GM19043 (cell line): ENCODE measurements around the gene CDK11A.
"Not testable (repeated sequence)": the region's sequence is repeated elsewhere in the genome, so short reads cannot be mapped to it uniquely, and the experiment has no call there.

Source experiments
- ATAC-seq: cut with Tn5 transposase; IDR thresholded peaks from one replicate; pipeline ENCODE4 v1.9.1; 2021; ENCODE audit warnings: low read depth; ENCODE audit not compliant: unreplicated experiment

The CDK11A gene

DNA sequence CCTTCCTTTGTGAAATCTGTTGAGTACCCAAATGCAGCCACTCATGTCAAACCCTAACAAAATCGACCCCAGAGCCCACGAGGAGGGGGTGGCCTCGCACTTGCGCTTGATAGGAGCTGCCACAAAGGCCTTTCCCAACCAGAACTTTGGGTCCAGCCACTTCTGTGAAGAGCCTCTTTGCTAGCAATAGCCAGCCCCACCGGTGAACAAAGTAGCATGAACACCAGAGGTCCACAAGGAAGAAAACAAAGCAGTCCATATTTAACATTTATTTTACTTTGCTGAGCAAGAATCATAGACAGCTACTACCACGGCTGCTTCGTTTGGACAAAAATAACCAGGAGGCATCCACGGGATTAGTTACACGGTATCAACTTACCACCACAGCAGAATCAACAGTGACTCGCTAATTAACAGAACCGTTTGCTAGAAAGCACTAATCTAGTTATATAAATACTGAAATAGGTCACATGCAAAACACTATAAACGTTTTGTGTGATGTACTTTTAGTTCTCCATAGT is 3.0 kb upstream of the CDK11A start:
- not testable (repeated sequence) for ATAC-seq

DNA sequence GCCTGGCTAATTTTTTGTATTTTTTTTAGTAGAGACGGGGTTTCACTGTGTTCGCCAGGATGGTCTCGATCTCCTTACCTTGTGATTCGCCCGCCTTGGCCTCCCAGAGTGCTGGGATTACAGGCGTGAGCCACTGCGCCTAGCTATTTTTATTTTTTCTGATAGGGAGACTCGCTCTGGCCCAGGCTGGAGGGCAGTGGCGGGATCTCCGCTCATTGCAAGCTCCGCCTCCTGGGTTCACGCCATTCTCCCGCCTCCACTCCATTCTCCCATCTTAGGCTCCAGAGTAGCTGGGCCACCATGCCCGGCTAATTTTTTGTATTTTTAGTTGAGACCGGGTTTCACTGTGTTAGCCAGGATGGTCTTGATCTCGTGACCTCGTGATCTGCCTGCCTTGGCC is 1.9 kb upstream of the CDK11A start:
- ATAC-seq = not testable (repeated sequence)

DNA sequence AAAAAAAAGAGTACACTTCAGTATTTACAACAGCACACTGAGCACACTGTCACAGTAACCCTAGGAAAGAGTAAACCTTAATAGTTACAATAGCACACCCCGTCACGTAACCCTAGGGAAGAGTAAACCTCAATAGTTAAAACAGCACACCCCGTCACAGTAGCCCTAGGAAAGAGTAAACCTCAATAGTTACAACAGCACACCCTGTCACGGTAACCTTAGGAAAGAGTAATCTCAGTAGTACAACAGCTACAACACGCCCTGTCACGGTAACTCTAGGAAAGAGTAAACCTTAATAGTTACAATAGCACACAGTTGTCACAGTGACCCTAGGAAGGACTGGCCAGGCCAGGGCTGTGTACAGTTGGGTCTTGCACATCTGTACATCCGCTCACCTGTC is 3.0 kb downstream of the CDK11A start:
- no peak for ATAC-seq

DNA sequence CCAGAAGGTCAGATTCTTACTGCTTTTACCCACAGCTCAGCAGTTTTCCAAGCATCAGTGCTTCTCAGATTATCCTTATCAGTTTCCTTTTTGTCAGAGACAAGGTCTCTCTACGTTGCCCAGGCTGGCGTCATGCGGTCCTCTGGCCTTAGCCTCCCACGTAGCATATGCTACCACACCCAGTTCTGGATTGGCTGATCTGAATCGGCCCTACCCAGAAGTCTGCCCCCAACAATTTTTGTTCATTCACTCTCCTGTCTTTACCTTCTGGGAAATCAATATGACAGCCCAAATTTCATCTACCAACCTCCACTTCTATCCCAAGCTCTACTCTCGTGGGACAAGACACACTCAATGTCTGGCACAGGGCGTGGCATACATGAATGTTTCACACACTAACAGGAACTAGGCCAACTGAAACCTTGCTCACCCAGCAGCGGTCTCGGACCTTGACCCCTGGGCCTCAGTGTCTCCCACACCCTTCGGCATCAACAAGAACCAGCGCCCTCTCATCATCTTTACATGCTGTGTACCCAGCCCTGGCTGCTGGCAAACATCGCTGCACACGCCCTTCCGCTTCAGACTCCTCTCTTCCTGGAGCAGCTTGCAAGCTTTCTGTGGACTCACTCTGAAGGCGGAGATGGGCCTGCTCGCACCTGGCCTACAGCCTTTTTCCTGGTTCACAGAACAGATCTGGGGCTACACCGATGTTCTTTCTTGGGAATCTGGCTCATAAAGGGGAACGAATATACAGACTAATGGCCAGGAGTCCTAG is 8.9 kb downstream of the CDK11A start:
- ATAC-seq = not testable (repeated sequence)

DNA sequence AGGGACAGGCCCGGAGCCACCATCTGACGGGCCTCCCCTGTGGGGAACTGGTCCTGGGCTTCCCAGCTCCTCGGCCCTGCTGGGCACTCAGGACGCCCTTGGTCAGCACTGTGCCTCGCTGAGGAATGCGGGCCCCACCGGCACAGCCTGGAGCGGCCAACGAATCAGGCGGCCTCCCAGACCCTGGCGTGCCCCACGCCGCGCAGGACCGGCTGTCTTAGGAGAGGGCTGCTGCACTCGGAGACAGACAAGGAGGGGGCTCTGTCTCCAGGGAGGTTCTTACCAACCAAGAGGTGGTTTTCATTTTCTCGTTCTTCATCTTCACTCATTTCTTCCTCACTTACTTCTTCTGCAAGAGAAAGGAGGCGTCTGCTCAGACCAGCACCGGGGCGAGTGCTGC is 16.3 kb downstream of the CDK11A start:
- not testable (repeated sequence) for ATAC-seq

DNA sequence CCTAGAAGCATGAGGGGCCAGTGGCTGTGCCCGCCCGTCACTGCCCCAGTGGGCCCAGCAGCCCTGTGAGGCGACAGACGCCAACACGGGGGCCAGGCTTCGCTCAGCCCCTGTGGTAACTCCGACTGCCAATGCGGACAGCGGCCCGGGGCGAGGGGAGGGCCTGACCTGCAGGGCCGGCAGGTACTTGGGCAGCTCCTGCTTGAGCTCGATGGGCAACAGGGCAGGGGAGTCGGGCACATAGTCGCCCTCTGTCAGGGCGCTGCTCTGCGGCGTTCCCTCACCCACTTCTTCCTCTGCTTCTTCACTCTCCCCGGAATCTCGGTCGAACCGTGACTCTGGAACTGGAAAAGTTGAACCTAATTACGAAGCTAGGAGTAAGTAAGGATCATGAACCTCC is 16.9 kb downstream of the CDK11A start:
- not testable (repeated sequence) for ATAC-seq

DNA sequence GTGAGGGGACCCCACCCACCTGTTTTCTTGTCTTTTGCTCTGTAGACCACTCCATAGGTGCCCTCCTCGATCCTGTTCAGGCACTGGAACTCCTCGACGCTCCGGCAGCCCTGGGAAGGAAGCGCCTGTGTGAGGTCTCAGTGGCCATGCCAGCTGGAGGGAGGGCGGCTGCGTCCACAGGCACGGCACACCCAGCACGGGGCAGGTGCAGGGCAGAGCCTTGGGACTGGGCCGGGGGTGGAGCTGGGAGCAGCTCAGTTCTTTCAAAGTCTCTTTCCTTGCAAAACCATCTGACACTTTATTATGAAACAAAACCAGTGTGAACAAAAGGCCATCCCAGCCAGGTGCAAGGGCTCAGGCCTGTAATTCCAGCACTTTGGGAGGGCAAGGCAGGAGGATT is 18.5 kb downstream of the CDK11A start:
- not testable (repeated sequence) for ATAC-seq

DNA sequence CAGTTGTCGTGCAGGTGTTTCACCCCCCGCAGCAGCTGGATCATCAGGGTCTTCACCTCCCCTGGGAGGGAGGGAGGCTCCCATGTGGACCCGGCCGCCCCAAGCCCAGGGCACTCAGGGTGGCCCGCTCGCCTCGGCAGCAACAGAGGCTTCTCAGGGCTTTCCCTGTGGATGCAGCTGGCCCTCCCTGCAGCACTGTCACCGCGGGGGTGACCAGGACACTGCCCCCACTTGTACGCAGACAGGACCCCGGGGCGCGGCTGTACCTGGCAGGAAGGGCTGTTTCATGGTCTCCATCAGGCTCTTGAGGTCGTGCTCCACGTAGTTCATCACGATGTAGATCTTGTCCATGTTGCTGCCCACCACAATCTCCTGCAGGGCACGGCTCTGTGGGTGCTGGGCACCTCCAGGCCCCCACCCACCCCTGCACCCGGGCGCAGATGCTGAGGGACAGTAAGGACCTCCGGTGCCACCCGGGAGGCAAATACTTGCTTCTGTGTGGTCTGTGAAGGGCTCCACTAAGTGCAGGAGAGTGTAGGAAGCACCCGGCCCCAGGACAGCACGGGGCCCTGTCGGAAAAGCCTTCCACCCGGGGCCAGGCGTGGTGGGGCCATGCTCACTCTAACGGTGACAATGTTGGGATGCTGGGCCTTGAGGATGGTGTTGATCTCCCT is 19.7 kb downstream of the CDK11A start:
- ATAC-seq = not testable (repeated sequence)

DNA sequence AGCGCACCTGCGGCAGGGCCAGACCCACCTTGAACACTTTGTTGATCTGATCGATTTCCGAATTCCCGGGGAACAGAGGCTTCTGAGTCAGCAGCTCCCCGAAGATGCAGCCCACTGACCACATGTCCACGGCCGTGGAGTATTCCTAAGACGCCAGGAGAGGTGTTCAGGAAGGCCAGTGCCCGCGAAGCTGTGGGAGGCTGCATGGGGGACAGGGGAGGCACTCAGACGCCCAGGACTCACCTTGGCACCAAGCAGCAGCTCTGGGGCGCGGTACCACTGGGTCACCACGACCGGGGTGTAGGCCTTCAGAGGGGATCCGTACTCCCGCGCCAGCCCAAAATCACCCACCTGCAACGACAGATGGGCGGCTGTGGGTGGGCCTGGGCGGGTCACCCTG is 20.4 kb downstream of the CDK11A start:
- ATAC-seq = no peak

DNA sequence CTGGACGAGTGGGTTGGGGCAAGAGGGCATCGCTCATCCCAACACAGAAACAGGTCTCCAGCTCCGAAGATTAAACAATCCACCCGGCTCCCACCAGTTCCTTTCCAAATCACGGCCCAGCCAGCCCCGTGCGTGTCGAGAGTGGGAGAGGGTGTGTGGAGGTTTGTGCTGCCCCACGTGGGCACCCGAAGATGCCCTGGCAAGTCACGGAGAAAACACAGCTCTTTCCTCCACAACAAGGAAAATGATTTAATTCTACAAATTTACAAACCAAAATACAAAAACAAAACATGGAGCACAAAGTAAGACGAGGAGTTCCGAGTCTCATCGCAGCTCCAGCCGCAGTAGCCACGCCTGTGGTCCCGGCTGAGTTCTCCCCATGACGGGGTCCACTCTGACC is 21.7 kb downstream of the CDK11A start:
- ATAC-seq = not testable (repeated sequence)

DNA sequence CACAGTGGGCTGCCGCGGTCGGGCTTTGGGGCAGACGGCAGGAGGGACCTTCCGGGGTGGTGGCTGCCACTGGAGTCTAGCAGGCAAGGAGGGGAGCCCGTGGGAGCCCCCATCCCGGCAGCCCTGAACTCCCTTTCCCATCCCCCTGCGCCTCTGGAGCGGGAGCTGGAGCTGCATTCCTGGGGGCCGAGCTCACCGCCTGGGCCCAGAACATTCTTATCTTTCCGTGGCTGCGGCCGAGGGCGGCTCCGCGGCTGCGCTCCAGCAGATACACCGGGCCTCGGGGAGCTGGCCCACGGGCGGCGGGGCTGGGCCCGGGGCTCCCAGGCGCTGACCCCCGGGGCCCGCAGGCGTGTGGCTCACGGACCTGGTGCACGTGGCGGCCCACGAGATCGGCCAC is 23.6 kb downstream of the CDK11A start:
- ATAC-seq = not testable (repeated sequence)

DNA sequence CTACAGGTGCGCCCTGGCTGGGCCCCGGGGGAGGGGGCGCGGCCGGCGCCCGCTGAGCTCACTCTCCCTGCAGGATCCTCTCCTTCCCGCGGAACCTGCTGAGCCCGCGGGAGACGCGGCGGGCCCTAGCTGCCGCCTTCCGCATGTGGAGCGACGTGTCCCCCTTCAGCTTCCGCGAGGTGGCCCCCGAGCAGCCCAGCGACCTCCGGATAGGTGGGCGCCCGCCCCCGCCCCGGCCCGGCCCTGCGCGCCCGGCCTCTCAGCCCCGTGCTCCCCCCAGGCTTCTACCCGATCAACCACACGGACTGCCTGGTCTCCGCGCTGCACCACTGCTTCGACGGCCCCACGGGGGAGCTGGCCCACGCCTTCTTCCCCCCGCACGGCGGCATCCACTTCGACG is 24.1 kb downstream of the CDK11A start:
- not testable (repeated sequence) for ATAC-seq

DNA sequence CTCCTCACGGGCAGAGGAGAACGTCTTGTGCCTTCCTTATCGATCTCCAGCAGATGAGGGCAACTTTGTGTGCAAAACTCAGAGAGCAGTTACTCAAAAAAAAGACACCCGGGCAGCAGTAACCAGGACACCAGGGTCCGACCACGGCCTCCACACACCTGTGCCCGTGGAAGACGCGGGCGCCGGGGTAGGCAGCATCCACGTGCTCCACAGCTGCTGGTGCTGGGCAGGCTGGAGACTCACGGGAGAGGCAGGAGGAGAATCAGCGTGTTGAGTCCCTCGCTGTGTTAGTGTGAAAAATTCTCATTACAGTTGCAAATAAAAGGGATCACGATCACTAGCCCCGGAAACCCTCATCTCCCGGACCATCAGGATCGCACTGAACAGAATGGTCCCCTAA is 25.1 kb downstream of the CDK11A start:
- ATAC-seq = not testable (repeated sequence)

DNA sequence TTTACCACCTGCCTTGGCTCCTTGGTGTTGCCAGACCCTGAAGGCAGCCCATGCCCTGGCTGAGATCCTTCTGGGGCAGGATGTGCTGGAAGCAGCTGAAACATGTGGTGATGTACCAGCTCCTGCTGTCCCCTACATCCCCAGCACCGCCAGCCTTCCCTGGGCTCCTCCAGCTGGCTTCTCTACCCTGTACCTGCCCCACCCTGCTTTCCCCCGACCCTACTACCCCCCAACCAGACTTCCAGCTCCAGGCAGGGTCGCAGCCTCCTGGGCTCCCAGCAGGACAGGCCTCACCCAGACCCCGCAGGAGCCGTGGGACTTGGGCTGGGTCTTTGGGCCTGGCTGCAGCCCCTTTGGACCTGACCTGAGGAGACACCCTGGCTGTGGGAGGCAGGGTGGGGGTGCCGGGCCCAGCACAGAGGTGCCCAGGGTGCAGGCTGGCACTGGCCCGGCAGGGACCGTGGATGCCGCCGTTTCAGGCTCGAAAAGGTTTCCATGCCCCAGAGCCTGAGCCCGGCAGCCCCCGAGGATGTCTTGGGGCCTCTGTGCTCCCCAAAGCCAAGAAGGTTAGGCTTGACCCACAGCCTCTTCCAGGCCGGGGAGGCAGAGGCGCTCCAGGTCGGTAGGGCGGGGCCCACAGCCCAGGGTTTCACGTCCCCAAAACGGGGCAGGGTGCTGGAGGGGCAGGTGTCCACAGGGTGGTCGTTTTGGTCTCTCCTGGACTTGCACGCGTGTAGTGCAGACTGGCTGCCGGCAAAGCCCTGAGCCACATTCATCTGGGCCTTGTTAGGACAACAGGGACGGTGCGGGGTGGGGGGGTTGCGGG is 26.6 kb downstream of the CDK11A start:
- not testable (repeated sequence) for ATAC-seq

DNA sequence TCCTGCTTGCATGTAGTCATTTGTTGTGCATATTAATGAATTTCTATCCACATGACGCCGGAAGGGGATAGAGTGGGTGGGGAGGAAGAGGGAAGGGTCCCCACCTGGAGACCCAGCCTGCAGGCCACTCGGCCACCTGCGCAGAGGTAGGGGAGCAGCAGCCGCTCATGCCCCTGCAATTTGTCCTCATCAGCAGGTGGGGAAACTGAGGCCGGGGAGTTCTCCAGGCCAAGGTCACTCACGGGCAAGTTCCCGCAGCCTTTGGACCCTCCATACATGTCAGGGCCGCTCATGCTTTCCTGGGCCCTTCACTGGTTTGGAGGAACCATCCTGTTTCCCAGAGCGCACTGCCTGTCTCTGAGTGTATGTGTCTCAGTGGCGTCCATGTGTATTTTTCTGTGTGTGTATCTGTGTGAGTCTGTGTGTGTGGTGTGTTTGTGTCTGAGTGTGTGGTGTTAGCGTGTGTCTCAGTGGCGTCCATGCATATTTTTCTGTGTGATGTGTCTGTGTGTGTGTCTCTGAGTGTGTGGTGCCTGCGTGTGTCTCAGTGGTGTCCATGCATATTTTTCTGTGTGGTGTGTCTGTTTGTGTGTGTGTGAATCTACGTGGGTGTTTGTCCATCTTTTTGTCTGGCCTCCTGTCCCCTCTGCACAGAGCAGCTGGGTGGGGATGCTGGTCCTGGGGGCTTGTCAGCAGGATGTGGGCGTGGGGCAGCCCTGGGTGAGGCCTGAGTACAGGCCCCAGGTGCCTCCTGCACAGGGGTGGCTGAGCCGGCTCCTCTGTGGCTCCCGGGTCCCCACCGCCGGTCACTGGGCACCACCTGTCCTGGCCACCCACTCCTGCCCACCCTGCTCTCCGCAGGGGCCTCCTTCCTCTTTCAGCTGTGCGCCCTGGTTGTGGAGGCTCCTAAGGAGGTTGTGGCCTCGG is 27.5 kb downstream of the CDK11A start:
- ATAC-seq = not testable (repeated sequence)

DNA sequence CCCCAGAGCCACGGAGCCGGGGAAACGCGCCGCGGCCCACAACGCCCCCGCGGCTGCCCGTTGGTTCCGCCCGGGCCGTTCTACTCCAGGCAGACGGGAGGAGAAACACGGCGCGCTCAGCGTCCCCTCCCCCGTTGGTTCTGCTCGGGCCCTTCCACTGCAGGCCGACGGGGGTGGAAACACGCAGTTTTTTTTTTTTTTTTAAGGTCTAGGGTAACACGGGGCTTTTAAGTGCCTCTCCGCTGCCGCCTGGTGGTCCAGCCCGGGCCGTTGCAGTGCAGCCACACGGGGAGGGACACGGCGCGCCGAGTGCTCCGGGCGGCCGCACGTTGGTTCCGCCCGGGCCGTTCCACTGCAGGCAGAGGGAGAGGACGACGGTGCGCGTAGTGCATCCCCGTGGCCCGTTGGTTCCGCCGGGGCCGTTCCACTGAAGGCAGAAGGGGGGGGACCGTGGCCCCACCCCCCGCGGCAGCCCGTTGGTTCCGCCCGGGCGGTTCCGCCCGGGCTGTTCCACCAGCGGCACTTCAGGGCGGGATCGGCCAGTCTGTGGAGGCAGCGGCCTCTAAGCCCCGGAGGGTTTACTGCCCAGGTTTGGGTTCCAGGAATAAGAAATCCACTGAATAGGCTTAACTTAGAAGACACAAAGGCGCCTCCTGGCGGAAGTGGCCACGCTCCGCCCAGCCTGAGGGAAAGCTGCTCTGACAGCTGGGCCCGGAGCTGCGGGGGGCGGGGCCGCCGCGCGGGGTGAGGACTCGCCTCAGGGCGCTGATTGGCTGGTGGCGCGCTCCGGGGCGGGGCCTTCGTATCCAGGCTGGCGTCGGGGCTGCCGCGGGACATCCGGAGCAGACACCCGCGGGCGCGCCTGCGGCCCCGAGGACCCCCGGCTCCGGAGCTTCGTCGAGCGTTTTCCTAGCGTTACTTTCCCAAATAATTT is 31.2 kb downstream of the CDK11A start, which contains the start of gene SLC35E2B:
Gene SLC35E2B, minus strand, starts transcription at position 82 of the 934 bp plus-strand sequence. CDS start 16,096 bp downstream, outside the sequence.
- peak; percentile 76 for ATAC-seq

DNA sequence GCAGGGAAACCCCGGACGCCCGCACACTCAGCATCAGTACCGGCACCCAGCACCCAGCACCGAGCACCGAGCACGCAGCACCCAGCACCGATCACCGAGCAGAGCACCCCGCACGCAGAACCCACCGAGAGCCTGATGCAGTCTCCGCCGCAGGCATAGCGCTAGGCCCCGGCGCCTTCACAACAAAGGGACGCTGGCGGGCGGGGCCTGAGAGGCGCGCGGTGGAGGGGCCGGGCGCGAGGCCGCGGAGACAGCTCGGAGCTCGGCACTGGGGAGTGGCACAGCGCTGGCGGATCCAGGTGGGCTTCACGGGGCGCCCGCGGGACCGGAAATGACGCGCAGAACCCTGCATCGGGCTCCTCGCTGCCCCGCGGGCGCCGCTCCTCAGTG is 31.8 kb downstream of the CDK11A start:
- ATAC-seq = not testable (repeated sequence)

DNA sequence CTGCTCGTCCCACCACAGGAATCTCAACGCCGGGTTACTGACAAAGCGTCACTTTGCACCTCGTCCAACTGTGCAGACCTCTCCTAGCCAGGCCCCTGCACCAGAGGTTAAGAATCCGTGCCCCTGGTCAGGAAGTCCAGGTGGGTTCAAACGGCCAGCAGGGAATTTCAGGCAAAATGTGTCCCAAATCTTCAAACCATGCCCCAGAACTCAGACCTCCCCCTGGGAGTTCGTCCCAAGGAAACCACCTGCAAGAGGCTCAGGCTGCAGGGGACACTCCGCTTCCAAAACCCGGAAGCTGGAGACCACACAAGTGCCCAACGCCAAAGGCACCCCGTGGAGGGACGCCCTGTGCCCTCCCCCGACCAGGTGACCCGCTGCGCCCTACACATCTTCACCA is 32.7 kb downstream of the CDK11A start:
- not testable (repeated sequence) for ATAC-seq

DNA sequence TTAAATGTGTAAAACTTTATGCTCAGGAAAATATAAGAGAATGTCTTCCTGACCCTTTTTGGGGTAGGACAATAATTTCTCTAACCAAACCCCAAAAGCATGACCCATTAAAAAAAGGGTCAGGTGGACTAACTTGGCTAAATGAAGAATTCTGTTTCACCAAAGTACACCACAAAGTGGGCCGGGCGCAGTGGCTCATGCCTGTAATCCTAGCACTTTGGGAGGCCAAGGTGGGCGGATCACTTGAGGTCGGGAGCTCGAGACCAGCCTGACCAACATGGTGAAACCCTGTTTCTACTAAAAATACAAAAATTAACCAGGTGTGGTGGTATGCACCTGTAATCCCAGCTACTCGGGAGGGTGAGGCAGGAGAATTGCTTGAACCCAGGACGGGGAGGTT is 34.6 kb downstream of the CDK11A start:
- not testable (repeated sequence) for ATAC-seq
